ENCODE data around the gene SLC6A19.

Gene SLC6A19

GRCh38 chr5:1270933-1271914, 69.8 kb downstream of the SLC6A19 start:
- no peak for DNase-seq

GRCh38 chr5:1272201-1272600, 70.8 kb downstream of the SLC6A19 start:
- DNase-seq = no peak

GRCh38 chr5:1273745-1274144, 72.3 kb downstream of the SLC6A19 start:
- DNase-seq = no peak

- DNase-seq = no peak
Observed at GRCh38 chr5:1274471-1274870, 73.1 kb downstream of the SLC6A19 start.
